Measurements from ENCODE around the gene SMURF2. TPM values are rescaled to one million over a fixed set of nuclear protein-coding genes. Genes with fewer than 3 reads are reported as not detected.
A peak's percentile ranks its signal among the peaks of the same experiment; 100 is the strongest.

SMURF2 gene
- total and polyA plus RNA-seq, 9 of the 15 experiments (the other 6 are each of a cell fraction or from before 2014, with no cell fraction given) = 3.8 to 22.0 (median 14.8) TPM

- no peak for TF ChIP-seq HBP1 (CRISPR knock-in tag; IDR thresholded peaks at IDR 0.05)
- no peak for TF ChIP-seq USF1 (CRISPR knock-in tag; IDR thresholded peaks at IDR 0.05)
- no peak for TF ChIP-seq E2F5 (CRISPR knock-in tag; IDR thresholded peaks at IDR 0.05)
- TF ChIP-seq DEAF1 (CRISPR knock-in tag; IDR thresholded peaks at IDR 0.05) = no peak
- peak; percentile 72 for TF ChIP-seq SIN3B (IDR thresholded peaks at IDR 0.05; ENCODE audit: low read depth)
- no peak for TF ChIP-seq BDP1 (IDR thresholded peaks at IDR 0.05; ENCODE audit: insufficient read depth, insufficient read length)
- peak in 1 of 2 experiments; percentile 43; a peak in 1 of 4 replicates for TF ChIP-seq ZNF639 (CRISPR knock-in tag; conservative IDR thresholded peaks at IDR 0.05 in 1 of 2, IDR thresholded peaks at IDR 0.05 in 1 of 2)
- TF ChIP-seq TEAD1 (CRISPR knock-in tag; IDR thresholded peaks at IDR 0.05) = peak in 1 of 2 experiments; percentile 38; a peak in 1 of 4 replicates
- TF ChIP-seq SMAD3 (CRISPR knock-in tag; conservative IDR thresholded peaks at IDR 0.05) = no peak
- TF ChIP-seq ZNF140 (CRISPR knock-in tag; IDR thresholded peaks at IDR 0.05) = no peak
- TF ChIP-seq ID3 (CRISPR knock-in tag; IDR thresholded peaks at IDR 0.05) = no peak
- no peak for TF ChIP-seq ID3 (tag; IDR thresholded peaks at IDR 0.05)
- no peak for TF ChIP-seq SAFB2 (IDR thresholded peaks at IDR 0.05; ENCODE audit: borderline replicate concordance, low read depth, low read length, severe bottlenecking)
- no peak for TF ChIP-seq TFAM (CRISPR knock-in tag; conservative IDR thresholded peaks at IDR 0.05)
- no peak for TF ChIP-seq ZNF696 (CRISPR knock-in tag; conservative IDR thresholded peaks at IDR 0.05)
- peak; percentile 64 for TF ChIP-seq TAF1 (IDR thresholded peaks at IDR 0.05; ENCODE audit: control insufficient read depth, extremely low read depth, insufficient read depth, low read length, severe bottlenecking)
- peak; percentile 75 for TF ChIP-seq RBBP5 (IDR thresholded peaks at IDR 0.05; ENCODE audit: borderline replicate concordance, insufficient read depth, low read length, poor library complexity, severe bottlenecking)
- TF ChIP-seq ZNF766 (CRISPR knock-in tag; conservative IDR thresholded peaks at IDR 0.05) = 0 out of 2 replicates have a peak, but pooled peaks have one; percentile 37
- no peak for TF ChIP-seq ZC3H8 (IDR thresholded peaks at IDR 0.05)
- TF ChIP-seq KDM1A (IDR thresholded peaks at IDR 0.05) = no peak
Observed at GRCh38 chr17:64661976-64662773, at the start of gene SMURF2 (continued).

Measured in K562 (cell line).